Activated T-cell treated with anti-CD3 and anti-CD28 coated beads for 24 hours (primary cell): ENCODE results near the gene SOX14.

Source experiments
- DNase-seq: peaks from one replicate; pipeline ENCODE4 v3.0.0-alpha.2; 2020; ENCODE audit warnings: low read depth

The SOX14 gene

DNA sequence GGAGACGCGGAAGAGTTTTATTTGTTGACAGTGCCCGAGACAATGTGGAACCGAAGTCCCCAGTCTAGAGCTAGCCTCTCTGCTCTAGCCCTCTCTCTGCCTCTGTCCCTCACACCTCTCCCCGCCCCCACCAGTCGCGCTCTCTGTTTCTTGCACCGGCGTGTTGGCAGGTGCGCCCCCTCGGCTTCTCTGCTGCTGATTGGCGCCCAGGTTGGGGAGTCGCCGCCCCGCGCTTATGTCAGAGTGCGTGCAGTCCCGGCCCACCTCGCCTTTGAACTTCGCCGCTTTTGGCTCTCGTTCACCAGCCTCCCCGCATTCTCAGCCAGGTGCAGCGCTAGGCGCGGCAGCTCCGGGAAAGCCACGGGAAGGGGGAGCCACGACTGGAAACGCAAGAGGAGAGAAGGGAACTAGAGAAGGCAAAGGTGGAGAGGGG is at the start of gene SOX14:
SOX14 (plus strand) TSS at position 315 of the 433 bp plus-strand sequence. CDS start 470 bp downstream, outside the sequence.
- no peak for DNase-seq

DNA sequence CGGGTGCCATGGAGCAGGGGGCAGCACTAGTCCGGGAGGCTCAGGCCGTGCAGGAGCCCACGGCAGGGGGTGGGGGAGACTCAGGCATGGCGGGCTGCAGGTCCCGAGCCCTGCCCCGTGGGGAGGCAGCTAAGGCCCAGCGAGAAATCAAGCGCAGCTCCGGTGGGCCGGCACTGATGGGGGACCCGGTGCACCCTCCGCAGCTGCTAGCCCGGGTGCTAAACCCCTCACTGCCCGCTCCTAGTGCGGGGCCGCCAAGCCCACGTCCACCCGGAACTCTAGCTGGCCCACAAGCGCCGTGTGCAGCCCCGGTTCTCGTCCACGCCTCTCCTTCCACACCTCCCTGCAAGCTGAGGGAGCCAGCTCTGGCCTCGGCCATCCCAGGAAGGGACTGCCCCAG is 49.6 kb upstream of the SOX14 start:
- no peak for DNase-seq

DNA sequence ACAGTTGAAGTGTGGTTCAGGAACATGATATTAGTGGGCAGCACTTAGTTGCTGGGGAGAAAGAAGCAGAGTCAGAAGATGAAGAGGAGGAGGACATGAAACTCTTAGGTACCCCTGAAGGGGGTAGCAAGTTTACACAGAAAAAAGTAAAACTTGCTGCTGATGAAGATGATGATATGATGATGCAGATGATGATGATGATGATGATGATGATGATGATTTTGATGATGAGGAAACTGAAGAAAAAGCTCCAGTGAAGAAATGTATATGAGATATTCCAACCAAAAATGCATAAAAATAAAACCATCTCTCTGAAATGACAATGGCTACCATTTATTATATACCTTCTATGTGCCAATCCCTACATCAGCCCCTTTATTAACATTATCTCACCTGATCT is 39.9 kb upstream of the SOX14 start:
- no peak for DNase-seq

DNA sequence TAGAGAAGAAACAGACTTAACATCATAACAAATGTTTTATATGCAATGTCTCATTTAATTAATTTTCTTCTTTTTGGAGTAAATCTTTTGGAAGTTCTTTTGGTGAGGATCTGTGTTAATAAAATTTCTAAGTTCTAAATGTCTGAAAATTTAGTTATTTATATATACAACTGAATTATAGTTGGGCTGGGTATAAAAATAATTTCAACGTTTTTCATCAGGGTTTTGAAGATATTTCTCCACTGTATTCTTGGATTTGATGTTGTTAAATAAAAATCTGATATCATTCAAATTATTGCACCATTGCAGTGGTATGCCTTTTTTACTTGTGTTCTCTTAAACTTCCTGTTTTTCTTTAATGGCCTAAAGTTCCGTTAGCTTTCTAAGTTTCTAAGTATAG is 26.9 kb upstream of the SOX14 start:
- no peak for DNase-seq

DNA sequence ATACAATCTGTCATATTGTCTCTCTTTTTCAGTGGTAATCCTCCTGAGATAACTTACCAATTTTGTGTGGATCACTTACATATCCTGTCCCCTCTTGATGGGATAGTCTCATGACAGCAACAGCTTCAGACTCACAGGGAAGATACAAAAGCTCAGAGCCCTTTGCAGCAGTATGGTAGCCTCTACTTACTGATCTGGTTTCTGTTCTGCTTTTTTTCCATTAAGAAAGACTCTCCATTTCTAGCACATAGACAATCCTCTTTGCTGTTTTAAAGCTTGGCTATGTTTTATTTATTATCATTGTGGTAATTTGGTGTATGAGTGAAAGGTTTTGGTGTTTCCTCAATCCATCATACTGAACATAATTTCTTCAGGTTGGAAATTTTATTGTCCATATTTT is 25.4 kb upstream of the SOX14 start:
- no peak for DNase-seq

DNA sequence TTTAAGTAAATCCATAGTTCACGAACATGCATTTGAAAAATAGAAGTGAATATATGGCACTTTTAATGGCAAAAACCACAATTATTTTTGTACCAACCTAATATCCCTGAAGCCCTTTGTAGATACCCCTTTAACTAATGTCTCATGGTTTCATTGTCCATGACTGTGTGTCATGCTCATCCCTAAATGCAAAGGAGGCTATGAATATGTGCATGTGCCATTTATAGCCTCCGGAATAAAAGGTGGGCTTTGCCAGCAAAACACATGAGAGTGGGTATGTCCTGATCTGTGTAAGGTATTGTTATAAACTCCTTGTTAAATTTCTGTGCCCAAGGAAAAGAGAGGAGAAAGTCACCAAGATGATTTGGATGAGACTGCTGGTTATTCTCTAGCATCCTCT is 20.5 kb upstream of the SOX14 start:
- DNase-seq: no peak

DNA sequence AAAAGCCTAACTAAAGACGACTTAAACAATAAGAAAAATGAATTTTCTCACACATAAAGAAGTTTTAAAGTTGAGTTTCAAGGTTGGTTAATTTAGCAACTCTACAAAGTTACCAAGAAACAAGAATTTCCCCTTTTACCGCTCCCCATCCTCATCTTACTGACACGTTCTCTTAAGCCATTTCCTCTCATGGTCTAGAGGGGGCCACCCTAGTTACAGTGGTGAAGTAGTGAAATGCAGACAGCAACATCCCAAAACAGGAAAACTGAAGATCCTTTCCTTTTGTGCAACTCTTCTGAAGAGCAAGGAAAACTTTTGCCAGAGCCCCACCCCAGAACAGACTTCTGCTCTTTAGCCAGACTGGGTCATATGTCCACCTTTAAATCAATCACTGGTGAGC is 17.3 kb upstream of the SOX14 start:
- DNase-seq: no peak

DNA sequence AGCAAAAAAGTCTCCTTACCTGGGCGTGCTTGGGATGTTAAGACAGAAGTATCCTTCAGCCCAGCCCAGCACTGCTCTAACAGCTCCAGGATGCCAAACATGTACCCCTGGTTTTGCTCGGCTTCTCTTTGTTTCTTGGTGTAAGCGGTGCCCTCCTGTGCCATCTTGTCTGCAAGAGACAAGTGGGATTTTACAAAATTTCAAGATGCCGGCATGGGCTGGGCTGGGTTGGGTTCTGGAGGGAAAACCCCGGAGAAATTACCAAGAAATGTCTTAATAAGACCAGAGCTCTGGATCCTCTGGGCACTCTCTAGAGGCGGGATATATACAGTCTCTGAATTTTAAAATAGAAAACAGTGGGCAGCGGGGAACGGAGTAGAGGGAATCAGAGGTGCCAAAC is 4.6 kb upstream of the SOX14 start:
- DNase-seq: no peak

DNA sequence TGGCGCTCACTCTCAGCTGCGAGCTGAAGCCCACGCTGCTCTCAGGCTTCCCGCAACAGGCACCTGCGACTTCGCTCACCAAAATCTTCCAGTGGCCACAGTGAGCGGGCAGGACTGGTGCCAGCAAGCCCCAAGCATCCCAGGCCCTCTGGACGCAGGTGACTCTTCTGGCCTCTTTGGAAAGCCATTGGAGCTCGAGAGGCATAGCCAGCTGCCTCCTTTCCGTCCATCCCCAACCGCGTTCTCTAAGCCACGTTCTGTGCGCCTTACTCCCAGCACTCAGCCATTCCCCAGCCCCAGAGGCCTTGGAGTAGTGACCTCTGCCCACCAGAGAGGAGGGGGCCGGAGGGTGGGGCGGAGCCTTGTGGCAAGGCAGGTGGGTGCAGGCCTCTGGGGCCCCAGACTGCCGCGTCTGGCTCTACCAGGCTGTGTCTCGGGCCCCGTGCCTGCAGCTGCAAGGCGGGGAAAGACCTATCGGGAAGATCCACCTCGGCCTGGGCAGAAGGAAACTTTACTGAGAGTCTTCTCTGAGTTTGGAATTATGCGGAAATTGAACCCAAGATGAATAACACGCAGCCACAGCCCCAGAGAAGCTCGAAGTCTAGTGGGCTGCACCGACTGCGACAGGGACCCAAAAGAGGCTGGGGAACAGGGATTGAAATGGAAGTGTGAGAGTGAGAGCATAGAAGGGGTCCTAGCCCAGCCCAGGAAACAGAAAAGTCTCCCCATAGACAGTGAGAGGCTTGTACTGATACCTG is 3.6 kb upstream of the SOX14 start:
- DNase-seq: no peak

DNA sequence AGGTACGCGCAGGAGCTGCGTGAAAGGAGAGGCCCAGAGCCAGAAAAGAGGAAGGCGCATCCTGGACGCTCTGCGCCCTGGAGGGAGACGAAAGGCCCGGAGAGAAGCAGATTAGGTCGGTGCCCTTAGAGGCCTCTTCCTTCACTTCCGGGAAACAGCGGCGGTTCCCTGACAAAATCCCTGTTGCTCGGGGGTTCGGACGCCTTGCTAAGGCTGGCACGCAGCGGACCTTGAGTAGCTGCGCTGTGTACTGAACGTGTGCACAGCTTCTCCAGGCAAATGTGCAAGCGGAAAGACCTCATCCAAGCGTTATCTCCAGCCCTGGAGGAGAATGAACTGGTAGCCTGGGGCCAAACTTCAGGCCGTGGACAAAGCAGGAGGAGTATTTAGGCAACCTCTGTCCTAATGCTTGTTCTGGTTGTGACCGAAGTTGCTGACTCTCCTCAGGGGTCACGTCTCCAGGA is 3.0 kb upstream of the SOX14 start:
- DNase-seq: no peak

DNA sequence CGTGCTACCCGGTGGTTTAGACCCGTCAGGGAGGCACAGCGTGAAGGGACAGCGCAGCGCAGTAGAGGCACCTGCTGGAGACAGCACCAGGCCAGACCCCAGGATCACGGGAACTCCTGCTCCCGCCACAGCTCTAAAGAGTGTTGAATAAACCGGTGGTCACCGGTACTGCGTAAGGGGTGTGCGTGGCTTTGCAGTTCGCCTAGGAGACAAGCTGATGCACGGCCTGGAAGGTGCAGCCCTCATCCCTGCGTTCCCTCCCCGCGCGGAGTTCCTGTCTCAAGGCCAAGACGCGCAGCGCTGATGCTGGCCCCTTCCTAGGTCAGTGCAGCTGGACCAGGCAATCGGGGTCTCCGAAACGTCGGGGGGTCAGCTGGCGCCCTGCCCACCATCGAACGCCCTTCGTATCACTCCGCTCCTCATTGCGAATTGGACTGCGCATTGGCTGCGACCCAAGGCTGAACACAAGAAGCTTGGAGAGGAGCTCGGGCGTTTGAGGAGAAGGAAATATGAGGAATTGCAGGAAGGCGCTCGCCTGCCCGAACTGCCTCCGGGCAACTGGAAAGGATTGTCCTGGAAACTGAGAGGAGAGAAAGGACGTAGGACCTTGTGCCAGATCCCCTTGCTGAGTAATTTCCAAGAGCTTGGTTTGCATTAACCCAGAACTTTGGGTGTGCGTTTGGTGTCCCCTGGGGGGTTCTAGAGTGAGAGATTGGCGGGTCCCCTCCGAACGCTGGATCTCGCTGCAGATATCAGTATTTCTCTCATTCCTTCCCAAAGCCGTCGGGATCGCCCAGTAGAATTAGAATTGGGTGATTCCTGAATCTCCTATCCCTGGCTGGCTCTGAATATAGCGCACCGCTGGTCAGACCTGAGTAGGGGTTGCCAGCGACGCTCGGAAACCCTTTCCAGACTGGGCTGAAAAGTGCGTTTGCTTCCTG is 2.3 kb upstream of the SOX14 start:
- DNase-seq: no peak

DNA sequence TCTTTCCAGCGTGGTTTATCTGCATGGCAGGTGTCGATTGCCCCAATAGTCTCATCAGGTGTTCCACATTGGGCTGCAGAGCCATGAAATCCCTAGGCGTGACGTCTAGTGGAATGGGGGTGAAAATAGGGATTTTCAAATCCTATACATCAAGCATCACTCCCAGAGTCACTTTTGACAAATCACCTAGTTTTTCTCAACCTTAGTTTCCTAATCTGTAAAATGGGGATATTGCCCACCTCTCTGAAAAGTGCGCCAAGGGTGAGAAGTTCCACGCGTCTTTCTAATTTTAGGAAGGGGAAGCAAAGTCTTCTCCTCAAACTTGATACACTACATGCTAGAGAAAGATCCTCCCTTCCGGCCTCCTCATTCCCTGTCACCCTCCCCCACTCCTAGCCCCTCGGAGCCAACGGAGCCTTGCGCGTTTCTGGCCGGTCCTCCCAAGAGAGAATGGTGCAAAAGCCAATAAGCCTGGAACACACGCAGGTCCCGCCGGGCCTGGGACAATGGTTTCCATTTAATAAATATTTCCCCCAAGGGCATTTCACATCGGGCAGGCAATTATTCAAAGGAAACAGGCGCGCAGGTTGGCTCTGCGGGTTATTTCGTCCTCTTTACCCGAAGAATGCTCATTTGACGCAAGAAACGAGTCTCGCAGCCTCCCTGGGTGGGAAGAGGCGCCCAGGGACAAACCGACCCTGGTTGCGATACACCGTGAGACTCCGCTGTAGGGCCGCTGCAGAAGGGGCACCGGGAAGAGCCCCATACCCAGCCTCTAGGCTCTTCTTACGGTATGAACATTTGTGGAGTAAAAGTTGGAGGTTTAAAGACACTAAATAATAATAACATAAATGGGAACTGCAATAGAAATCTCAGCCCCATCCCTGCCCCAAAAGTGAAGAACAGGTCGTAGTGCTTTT is 1.2 kb upstream of the SOX14 start:
- no peak for DNase-seq

DNA sequence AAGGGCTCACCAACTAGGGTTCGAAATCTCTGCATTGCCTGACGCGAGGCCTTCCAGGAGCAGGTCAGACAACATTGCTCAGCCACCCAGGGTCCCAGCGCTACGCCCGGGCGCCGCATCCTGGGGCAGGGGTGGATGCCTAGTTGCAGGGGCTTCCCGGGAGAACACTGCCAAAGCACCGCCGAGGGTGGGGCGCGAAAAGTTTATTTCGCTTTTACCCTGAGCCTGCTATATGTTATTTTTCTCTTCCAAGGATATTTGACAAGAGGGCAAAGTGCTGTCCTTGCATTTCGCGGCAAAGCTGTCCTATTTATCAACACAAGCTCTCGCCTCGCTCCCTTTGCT is 549 bp upstream of the SOX14 start:
- no peak for DNase-seq

DNA sequence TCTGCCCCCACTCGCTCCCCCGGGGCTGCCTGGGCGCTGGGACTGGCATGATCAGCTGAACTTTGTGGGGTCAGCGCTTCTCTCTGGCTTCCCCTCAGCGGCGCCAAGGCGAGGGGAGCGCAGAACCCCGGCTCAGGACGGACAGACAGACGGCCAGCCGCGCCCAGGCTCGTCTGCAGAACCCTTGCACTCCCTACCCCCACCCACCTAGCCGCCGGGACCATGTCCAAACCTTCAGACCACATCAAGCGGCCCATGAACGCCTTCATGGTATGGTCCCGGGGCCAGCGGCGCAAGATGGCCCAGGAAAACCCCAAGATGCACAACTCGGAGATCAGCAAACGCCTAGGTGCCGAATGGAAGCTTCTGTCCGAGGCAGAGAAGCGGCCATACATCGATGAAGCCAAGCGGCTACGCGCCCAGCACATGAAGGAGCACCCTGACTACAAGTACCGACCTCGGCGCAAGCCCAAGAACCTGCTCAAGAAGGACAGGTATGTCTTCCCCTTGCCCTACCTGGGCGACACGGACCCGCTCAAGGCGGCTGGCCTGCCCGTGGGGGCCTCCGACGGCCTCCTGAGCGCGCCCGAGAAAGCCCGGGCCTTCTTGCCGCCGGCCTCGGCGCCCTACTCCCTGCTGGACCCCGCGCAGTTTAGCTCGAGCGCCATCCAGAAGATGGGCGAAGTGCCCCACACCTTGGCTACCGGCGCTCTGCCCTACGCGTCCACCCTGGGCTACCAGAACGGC is 621 bp downstream of the SOX14 start:
- DNase-seq: no peak

DNA sequence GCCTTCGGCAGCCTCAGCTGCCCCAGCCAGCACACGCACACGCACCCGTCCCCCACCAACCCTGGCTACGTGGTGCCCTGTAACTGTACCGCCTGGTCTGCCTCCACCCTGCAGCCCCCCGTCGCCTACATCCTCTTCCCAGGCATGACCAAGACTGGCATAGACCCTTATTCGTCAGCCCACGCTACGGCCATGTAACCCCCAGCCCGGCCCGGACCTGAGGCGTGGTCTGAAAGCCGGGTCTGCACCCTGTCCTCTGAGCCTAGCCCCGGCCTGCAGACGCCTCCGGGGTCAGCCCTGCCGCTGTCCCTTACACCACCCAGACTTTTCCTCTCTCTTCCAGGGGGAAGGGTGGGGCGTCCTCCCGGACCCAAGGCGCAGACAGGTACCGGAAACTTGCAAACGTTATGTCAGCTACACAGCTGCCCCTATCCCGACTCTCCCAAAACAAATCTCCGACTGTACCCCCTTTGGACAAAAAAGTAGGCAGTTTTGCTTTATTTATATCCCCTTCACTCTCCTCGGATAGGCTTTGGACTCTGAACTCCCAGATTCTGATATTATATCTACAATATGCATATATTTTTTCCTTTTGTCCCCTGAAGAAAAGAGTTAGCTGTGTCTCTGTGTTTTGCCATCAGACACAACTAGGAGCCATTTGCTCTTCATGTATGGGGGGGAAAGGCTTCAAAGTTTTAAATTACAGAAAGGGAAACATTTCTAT is 1.4 kb downstream of the SOX14 start:
- no peak for DNase-seq

DNA sequence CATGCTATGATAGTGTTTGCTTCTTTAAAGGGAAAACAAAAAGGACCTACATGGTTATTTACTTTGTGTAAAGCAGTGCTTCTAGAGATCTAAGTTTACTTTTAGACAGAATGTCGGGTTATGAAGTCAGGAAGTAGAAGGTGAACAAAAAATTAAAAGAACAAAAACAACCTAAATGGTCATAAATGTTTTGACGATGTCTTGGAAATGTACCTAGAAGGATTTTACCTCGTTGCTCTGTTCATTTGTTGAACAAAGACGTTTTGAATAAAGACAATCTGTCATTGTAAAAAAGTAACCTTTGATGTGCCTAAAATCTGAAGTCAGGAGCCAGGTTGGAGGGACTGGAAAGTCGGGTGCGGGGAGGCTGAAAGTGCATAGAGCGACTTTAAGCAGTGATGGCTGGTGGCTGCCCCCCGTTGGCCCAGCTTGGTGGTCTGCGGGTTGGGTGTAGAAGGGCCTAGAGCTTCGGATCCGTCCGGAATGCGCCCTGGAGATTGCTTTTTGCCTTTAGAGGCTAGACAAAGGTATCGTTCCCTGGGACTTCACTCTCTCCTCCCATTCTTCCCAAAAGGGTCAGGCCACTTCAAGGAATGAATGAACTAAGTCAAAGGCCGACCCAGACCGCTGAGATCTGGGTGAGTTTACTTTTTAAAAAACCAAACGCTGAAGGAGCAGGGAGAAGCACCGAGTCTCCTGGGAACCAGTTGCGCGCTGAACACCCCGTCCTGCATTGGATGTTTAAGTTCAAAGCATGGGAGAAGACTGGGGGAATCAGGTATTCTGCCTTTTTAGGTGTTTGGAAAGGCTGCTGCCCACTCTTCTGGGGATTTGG is 2.1 kb downstream of the SOX14 start:
- no peak for DNase-seq

DNA sequence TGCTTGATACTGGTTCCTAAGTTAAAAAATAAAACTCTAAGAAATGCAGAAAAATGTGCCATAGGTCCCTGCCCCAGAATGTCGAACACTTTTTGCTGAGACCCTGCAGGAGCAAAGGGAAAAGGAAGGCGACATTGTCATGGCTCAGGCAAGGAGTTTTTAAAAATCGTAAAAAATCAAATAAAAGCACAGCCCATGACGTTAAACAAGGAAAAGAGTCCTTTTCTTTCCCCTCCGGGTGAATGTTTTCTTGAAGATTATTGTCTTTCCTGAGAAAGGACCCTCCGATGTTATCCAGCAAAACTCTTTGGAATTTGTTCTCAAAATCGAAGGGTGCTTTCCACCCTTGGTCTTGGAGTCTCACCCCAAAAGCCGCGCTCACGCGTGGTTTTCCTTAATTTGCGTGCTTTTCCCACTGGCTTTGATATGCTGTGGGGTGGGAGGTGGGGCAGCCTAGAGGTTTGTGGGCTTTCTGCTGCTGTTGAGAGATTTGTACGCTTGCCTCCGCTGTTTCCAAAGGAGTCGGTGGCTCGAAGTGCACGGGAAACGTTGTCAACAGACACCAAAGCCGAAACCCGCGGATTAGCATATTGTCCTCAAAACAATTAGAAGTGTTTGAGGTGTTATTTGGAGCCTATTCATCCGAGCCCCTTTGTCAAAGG is 2.9 kb downstream of the SOX14 start:
- DNase-seq: no peak

DNA sequence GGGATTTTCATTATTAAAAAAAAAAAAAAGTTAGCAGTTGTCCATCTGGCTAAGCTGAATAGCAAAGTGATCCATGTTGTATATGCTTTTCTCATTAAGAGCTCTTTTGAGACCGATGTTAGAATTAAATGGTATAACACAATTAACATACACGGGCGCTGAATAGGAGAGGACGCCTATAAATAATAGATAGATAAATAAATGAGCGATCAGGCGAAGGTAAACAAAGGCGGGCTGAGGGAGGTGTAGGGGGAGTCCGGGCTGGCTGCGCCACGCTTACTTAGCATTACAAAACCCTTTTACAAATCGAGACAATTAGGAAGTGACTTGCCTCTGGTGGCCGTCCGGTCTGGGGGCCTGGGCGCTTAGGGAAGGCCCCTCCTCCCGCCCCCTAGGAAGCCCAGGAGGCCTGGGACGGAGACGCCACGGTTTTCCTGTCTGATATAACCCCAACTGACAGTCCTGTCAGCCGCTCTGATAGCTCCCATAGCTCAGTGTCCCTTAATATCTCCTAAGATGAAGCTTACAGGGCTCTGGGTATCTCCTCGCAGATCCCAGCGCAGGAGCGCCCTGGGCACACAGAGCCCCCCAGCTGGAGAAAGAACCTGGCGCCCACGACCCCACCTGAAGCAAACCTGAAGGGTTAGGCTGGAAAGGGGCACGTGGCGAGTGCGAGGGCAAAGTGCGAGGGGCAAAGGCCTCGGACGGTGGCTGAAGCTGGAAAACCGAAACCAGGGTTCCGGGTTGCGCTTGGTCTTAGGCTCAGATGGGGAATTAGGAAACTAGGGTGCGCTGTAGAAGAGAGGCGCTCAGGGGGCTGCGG is 3.6 kb downstream of the SOX14 start:
- no peak for DNase-seq
